ENCODE results near the gene SKIL. TPM values are rescaled to one million over a fixed set of nuclear protein-coding genes. Genes with fewer than 3 reads are reported as not detected.

SKIL gene
- total RNA-seq, 1 experiment from 2014 or later, result 94.2 TPM

DNA sequence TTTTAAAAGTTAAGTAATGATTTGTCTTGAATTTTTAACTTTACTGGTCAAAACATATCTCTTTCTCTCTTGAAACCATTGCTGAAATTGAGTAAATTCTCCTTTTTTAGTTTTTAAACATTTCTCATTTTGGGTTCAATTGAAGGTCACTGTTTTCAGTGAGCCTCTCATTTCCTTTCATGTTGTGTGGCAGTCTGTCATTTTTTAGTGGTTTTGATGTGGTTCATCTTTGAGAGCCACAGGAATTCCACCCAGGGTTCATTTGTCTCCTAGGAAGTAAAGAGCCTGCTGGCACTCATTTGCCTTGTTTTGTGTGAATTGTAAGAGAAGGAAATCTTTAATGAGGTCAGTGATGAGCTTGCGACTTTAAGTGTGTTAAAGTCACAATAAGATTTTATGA is 71.5 kb downstream of the SKIL start:
- no peaks in the 10 kb centered on the region for H3K9me3 ChIP-seq (ENCODE audit: control insufficient read depth, insufficient read depth, low read depth, low read length)
- no peak overlapping the region for H3K27ac ChIP-seq (ENCODE audit: low read length)
- no peaks in the 10 kb centered on the region for H3K4me1 ChIP-seq (ENCODE audit: control insufficient read depth, insufficient read depth, low read length)
- no peak overlapping the region for H3K4me3 ChIP-seq (ENCODE audit: low read depth in 2 of 2, low read length in 2 of 2)
- ChIA-PET CTCF (interaction anchor here (0.6 kb wide), 1 partner anchor 438 kb away, joined by 6 read pairs; no protein-coding TSS in a partner anchor), POLR2A (no interaction called here)
- intact Hi-C loops (cut with micrococcal nuclease; ENCODE audit: unreplicated experiment) (no loop called here), in situ Hi-C loops (cut with HindIII; ENCODE audit: low pct_unique_long_range_greater_than_20kb, low sequenced_read_pairs) (no loop called here)
- BruUV-seq (replicated peaks), result no TSS peak
- DNase-seq (ENCODE audit: low read depth, low spot score) (no peak), ATAC-seq (no peak)
- TF ChIP-seq, protein P1, sequence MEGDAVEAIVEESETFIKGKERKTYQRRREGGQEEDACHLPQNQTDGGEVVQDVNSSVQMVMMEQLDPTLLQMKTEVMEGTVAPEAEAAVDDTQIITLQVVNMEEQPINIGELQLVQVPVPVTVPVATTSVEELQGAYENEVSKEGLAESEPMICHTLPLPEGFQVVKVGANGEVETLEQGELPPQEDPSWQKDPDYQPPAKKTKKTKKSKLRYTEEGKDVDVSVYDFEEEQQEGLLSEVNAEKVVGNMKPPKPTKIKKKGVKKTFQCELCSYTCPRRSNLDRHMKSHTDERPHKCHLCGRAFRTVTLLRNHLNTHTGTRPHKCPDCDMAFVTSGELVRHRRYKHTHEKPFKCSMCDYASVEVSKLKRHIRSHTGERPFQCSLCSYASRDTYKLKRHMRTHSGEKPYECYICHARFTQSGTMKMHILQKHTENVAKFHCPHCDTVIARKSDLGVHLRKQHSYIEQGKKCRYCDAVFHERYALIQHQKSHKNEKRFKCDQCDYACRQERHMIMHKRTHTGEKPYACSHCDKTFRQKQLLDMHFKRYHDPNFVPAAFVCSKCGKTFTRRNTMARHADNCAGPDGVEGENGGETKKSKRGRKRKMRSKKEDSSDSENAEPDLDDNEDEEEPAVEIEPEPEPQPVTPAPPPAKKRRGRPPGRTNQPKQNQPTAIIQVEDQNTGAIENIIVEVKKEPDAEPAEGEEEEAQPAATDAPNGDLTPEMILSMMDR (IDR thresholded peaks at IDR 0.05), result no peak
- TF ChIP-seq POLR2AphosphoS5 (IDR thresholded peaks at IDR 0.05; ENCODE audit: low read depth, low read length), result no peak
- no peak for TF ChIP-seq TCF7L2 (IDR thresholded peaks at IDR 0.05; ENCODE audit: low read depth, low read length)
- TF ChIP-seq, protein P2, sequence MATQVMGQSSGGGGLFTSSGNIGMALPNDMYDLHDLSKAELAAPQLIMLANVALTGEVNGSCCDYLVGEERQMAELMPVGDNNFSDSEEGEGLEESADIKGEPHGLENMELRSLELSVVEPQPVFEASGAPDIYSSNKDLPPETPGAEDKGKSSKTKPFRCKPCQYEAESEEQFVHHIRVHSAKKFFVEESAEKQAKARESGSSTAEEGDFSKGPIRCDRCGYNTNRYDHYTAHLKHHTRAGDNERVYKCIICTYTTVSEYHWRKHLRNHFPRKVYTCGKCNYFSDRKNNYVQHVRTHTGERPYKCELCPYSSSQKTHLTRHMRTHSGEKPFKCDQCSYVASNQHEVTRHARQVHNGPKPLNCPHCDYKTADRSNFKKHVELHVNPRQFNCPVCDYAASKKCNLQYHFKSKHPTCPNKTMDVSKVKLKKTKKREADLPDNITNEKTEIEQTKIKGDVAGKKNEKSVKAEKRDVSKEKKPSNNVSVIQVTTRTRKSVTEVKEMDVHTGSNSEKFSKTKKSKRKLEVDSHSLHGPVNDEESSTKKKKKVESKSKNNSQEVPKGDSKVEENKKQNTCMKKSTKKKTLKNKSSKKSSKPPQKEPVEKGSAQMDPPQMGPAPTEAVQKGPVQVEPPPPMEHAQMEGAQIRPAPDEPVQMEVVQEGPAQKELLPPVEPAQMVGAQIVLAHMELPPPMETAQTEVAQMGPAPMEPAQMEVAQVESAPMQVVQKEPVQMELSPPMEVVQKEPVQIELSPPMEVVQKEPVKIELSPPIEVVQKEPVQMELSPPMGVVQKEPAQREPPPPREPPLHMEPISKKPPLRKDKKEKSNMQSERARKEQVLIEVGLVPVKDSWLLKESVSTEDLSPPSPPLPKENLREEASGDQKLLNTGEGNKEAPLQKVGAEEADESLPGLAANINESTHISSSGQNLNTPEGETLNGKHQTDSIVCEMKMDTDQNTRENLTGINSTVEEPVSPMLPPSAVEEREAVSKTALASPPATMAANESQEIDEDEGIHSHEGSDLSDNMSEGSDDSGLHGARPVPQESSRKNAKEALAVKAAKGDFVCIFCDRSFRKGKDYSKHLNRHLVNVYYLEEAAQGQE (IDR thresholded peaks at IDR 0.05; ENCODE audit: insufficient read depth in 1 of 2, low read depth in 2 of 2, low read length in 1 of 2), result no peak
- TF ChIP-seq SIN3A (IDR thresholded peaks at IDR 0.05; ENCODE audit: borderline replicate concordance, insufficient read depth, low read depth, low read length), result no peak
- H3K27me3 ChIP-seq (ENCODE audit: control insufficient read depth, insufficient read depth, low read length), result peaks cover 2% of the 10 kb centered on the region; the same call in 1 of the 2 replicates
- no peaks in the 10 kb centered on the region for H3K36me3 ChIP-seq (ENCODE audit: control insufficient read depth, insufficient read depth, low read length)

DNA sequence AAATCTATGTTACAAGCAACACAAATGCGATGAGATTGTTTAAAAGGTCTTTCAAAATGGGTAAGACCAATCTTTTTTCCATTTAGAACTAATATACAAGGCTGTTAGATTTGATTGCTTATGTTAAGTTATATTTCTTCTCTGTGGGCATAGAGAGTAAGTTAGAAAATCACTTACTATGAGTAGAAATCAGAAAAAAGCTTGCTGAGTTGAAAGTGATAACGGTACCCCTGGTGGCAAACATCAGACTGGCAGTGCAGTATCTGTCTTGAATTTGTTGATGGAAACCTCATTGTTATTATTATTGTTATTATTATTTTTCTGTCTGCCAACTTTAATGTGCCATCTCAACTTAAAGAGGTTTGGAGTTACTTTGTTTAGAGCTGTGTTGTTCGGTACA is 73.5 kb downstream of the SKIL start:
- DNase-seq (ENCODE audit: low read depth, low spot score) (no peak), ATAC-seq (no peak)
- ChIA-PET CTCF (no interaction called here), POLR2A (no interaction called here)
- intact Hi-C loops (cut with micrococcal nuclease; ENCODE audit: unreplicated experiment) (no loop called here), in situ Hi-C loops (cut with HindIII; ENCODE audit: low pct_unique_long_range_greater_than_20kb, low sequenced_read_pairs) (no loop called here)
- no TSS peak for BruUV-seq (replicated peaks)
- Histone ChIP-seq H3K27ac (ENCODE audit: low read length) (no peak overlapping the region), H3K9me3 (ENCODE audit: control insufficient read depth, insufficient read depth, low read depth, low read length) (no peaks in the 10 kb centered on the region), H3K36me3 (ENCODE audit: control insufficient read depth, insufficient read depth, low read length) (no peaks in the 10 kb centered on the region), H3K4me3 (ENCODE audit: low read depth in 2 of 2, low read length in 2 of 2) (no peak overlapping the region), H3K4me1 (ENCODE audit: control insufficient read depth, insufficient read depth, low read length) (no peaks in the 10 kb centered on the region), H3K27me3 (ENCODE audit: control insufficient read depth, insufficient read depth, low read length) (peaks cover 2% of the 10 kb centered on the region; the same call in 1 of the 2 replicates)
- TF ChIP-seq, protein P1 (IDR thresholded peaks at IDR 0.05), result no peak
- TF ChIP-seq TCF7L2 (IDR thresholded peaks at IDR 0.05; ENCODE audit: low read depth, low read length), result no peak
- TF ChIP-seq SIN3A (IDR thresholded peaks at IDR 0.05; ENCODE audit: borderline replicate concordance, insufficient read depth, low read depth, low read length), result no peak
- TF ChIP-seq, protein P2 (IDR thresholded peaks at IDR 0.05; ENCODE audit: insufficient read depth in 1 of 2, low read depth in 2 of 2, low read length in 1 of 2), result no peak
- TF ChIP-seq POLR2AphosphoS5 (IDR thresholded peaks at IDR 0.05; ENCODE audit: low read depth, low read length), result no peak
